ENCODE measurements around the gene SLC7A14.

The SLC7A14 gene

GRCh38 chr3:170496026-170496867, 89.6 kb downstream of the SLC7A14 start:
- in situ Hi-C loops (cut with MboI; ENCODE audit: low sequenced_read_pairs), result no loop called here
- no peak for DNase-seq (ENCODE audit: low spot score in 2 of 2)
- H3K4me1 ChIP-seq, result peaks cover 10% of the 10 kb centered on the region

GRCh38 chr3:170494766-170495165, 91.1 kb downstream of the SLC7A14 start:
- no peaks in the 10 kb centered on the region for H3K36me3 ChIP-seq (replicated peaks)
- in situ Hi-C loops (cut with MboI; ENCODE audit: low sequenced_read_pairs), result no loop called here
- DNase-seq (ENCODE audit: low spot score in 2 of 2), result no peak
- H3K9me3 ChIP-seq, result no peaks in the 10 kb centered on the region
- peaks cover 10% of the 10 kb centered on the region for H3K4me1 ChIP-seq
- H3K27me3 ChIP-seq (ENCODE audit: low read depth), result no peaks in the 10 kb centered on the region
- no peak overlapping the region for H3K4me3 ChIP-seq

More at GRCh38 chr3:170496026-170496867, 89.6 kb downstream of the SLC7A14 start:
- Histone ChIP-seq H3K36me3 (replicated peaks) (no peaks in the 10 kb centered on the region), H3K9me3 (no peaks in the 10 kb centered on the region), H3K4me3 (no peak overlapping the region), H3K27me3 (ENCODE audit: low read depth) (no peaks in the 10 kb centered on the region)

- H3K36me3 ChIP-seq (replicated peaks), result no peaks in the 10 kb centered on the region
- DNase-seq (ENCODE audit: low spot score in 2 of 2), result no peak
- in situ Hi-C loops (cut with MboI; ENCODE audit: low sequenced_read_pairs), result no loop called here
- H3K9me3 ChIP-seq, result no peaks in the 10 kb centered on the region
- peaks cover 10% of the 10 kb centered on the region for H3K4me1 ChIP-seq
- H3K27me3 ChIP-seq (ENCODE audit: low read depth), result no peaks in the 10 kb centered on the region
- no peak overlapping the region for H3K4me3 ChIP-seq
Measured at GRCh38 chr3:170493712-170494182, 92.1 kb downstream of the SLC7A14 start.

- H3K4me3 ChIP-seq, result no peak overlapping the region
- in situ Hi-C loops (cut with MboI; ENCODE audit: low sequenced_read_pairs), result no loop called here
- no peaks in the 10 kb centered on the region for H3K9me3 ChIP-seq
Measured at GRCh38 chr3:170491901-170492300, 94.0 kb downstream of the SLC7A14 start.

GRCh38 chr3:170490828-170491560, 94.9 kb downstream of the SLC7A14 start:
- no peaks in the 10 kb centered on the region for H3K27me3 ChIP-seq (ENCODE audit: low read depth)
- no peak overlapping the region for H3K4me3 ChIP-seq
- no peaks in the 10 kb centered on the region for H3K36me3 ChIP-seq (replicated peaks)
- no peaks in the 10 kb centered on the region for H3K9me3 ChIP-seq
- H3K4me1 ChIP-seq, result peaks cover 35% of the 10 kb centered on the region
- in situ Hi-C loops (cut with MboI; ENCODE audit: low sequenced_read_pairs), result no loop called here
- DNase-seq (ENCODE audit: low spot score in 2 of 2), result no peak

More at GRCh38 chr3:170491901-170492300, 94.0 kb downstream of the SLC7A14 start:
- Histone ChIP-seq H3K36me3 (replicated peaks) (no peaks in the 10 kb centered on the region), H3K4me1 (peaks cover 27% of the 10 kb centered on the region), H3K27me3 (ENCODE audit: low read depth) (no peaks in the 10 kb centered on the region)
- no peak for DNase-seq (ENCODE audit: low spot score in 2 of 2)

- DNase-seq (ENCODE audit: low spot score in 2 of 2), result no peak
- no peak overlapping the region for H3K4me3 ChIP-seq
- no peaks in the 10 kb centered on the region for H3K36me3 ChIP-seq (replicated peaks)
- in situ Hi-C loops (cut with MboI; ENCODE audit: low sequenced_read_pairs), result no loop called here
- no peaks in the 10 kb centered on the region for H3K27me3 ChIP-seq (ENCODE audit: low read depth)
- H3K4me1 ChIP-seq, result peaks cover 27% of the 10 kb centered on the region
- H3K9me3 ChIP-seq, result no peaks in the 10 kb centered on the region
Measured at GRCh38 chr3:170488802-170489201, 97.1 kb downstream of the SLC7A14 start.

- no peaks in the 10 kb centered on the region for H3K36me3 ChIP-seq (replicated peaks)
- H3K27me3 ChIP-seq (ENCODE audit: low read depth), result no peaks in the 10 kb centered on the region
- peak; percentile 72 to 93 for DNase-seq (ENCODE audit: low spot score in 2 of 2)
- no peak overlapping the region for H3K4me3 ChIP-seq
- H3K9me3 ChIP-seq, result no peaks in the 10 kb centered on the region
- H3K4me1 ChIP-seq, result peaks cover 25% of the 10 kb centered on the region
- in situ Hi-C loops (cut with MboI; ENCODE audit: low sequenced_read_pairs), result no loop called here
Measured at GRCh38 chr3:170487031-170487430, 98.8 kb downstream of the SLC7A14 start.

- H3K9me3 ChIP-seq, result no peaks in the 10 kb centered on the region
- H3K27me3 ChIP-seq (ENCODE audit: low read depth), result no peaks in the 10 kb centered on the region
- H3K4me3 ChIP-seq, result no peak overlapping the region
- peaks cover 25% of the 10 kb centered on the region for H3K4me1 ChIP-seq
- no peak for DNase-seq (ENCODE audit: low spot score in 2 of 2)
- in situ Hi-C loops (cut with MboI; ENCODE audit: low sequenced_read_pairs), result no loop called here
- no peaks in the 10 kb centered on the region for H3K36me3 ChIP-seq (replicated peaks)
Measured at GRCh38 chr3:170486398-170486797, 99.5 kb downstream of the SLC7A14 start.

GRCh38 chr3:170485696-170486095, 100.2 kb downstream of the SLC7A14 start:
- Histone ChIP-seq H3K36me3 (replicated peaks) (no peaks in the 10 kb centered on the region), H3K9me3 (no peaks in the 10 kb centered on the region), H3K27me3 (ENCODE audit: low read depth) (no peaks in the 10 kb centered on the region), H3K4me1 (peaks cover 25% of the 10 kb centered on the region), H3K4me3 (no peak overlapping the region)
- in situ Hi-C loops (cut with MboI; ENCODE audit: low sequenced_read_pairs), result no loop called here
- DNase-seq (ENCODE audit: low spot score in 2 of 2), result no peak

GRCh38 chr3:170485294-170485693, 100.6 kb downstream of the SLC7A14 start:
- Histone ChIP-seq H3K36me3 (replicated peaks) (no peaks in the 10 kb centered on the region), H3K4me1 (peaks cover 25% of the 10 kb centered on the region), H3K4me3 (no peak overlapping the region), H3K9me3 (no peaks in the 10 kb centered on the region), H3K27me3 (ENCODE audit: low read depth) (no peaks in the 10 kb centered on the region)
- in situ Hi-C loops (cut with MboI; ENCODE audit: low sequenced_read_pairs), result no loop called here
- no peak for DNase-seq (ENCODE audit: low spot score in 2 of 2)

GRCh38 chr3:170484869-170485268, 101.0 kb downstream of the SLC7A14 start:
- in situ Hi-C loops (cut with MboI; ENCODE audit: low sequenced_read_pairs), result no loop called here
- no peaks in the 10 kb centered on the region for H3K36me3 ChIP-seq (replicated peaks)
- no peaks in the 10 kb centered on the region for H3K27me3 ChIP-seq (ENCODE audit: low read depth)
- H3K9me3 ChIP-seq, result no peaks in the 10 kb centered on the region
- H3K4me1 ChIP-seq, result peaks cover 25% of the 10 kb centered on the region
- no peak for DNase-seq (ENCODE audit: low spot score in 2 of 2)
- no peak overlapping the region for H3K4me3 ChIP-seq

- H3K4me3 ChIP-seq, result no peak overlapping the region
- 0 out of 2 replicates have a peak, but pooled peaks cover 2% of the 10 kb centered on the region for H3K9me3 ChIP-seq
- peaks cover 25% of the 10 kb centered on the region for H3K4me1 ChIP-seq
- in situ Hi-C loops (cut with MboI; ENCODE audit: low sequenced_read_pairs), result no loop called here
- H3K36me3 ChIP-seq (replicated peaks), result no peaks in the 10 kb centered on the region
- DNase-seq (ENCODE audit: low spot score in 2 of 2), result no peak
- H3K27me3 ChIP-seq (ENCODE audit: low read depth), result no peaks in the 10 kb centered on the region
Measured at GRCh38 chr3:170483485-170484262, 102.2 kb downstream of the SLC7A14 start.

GRCh38 chr3:170482199-170482598, 103.7 kb downstream of the SLC7A14 start:
- in situ Hi-C loops (cut with MboI; ENCODE audit: low sequenced_read_pairs), result no loop called here
- H3K4me1 ChIP-seq, result peaks cover 11% of the 10 kb centered on the region

More at GRCh38 chr3:170482199-170482598, 103.7 kb downstream of the SLC7A14 start:
- no peak for DNase-seq (ENCODE audit: low spot score in 2 of 2)
- no peak overlapping the region for H3K4me3 ChIP-seq
- no peaks in the 10 kb centered on the region for H3K36me3 ChIP-seq (replicated peaks)
- 0 out of 2 replicates have a peak, but pooled peaks cover 2% of the 10 kb centered on the region for H3K9me3 ChIP-seq
- H3K27me3 ChIP-seq (ENCODE audit: low read depth), result no peaks in the 10 kb centered on the region

All from HAP-1 (cell line).